SU-DHL-6 (cell line): ENCODE data around the gene RAPSN.

Experiments
- H2AFZ ChIP-seq: fragments of 200-600 bp; sonication (generic); 2 replicates; pipeline ENCODE4 v1.6.1; 2014; ENCODE audit warnings: low read depth, mild to moderate bottlenecking, moderate library complexity, mixed read lengths, antibody characterized with exemption, low read length; ENCODE audit not compliant: severe bottlenecking
- H3F3A ChIP-seq: fragments of 200-600 bp; shearing (Covaris generic); 2 replicates; pipeline ENCODE4 v1.6.0; 2016; ENCODE audit warnings: antibody characterized with exemption, mild to moderate bottlenecking; ENCODE audit not compliant: insufficient read depth
- H3K27ac ChIP-seq: fragments of 200-600 bp; sonication (generic); 2 replicates; pipeline ENCODE4 v1.5.1; 2016; ENCODE audit warnings: low read depth, mild to moderate bottlenecking, low read length, moderate library complexity, mixed read lengths
- H3K27me3 ChIP-seq: fragments of 200-600 bp; sonication (generic), shearing (Covaris generic); 2 replicates; pipeline ENCODE4 v1.6.0; 2014; ENCODE audit warnings: mild to moderate bottlenecking, low read length
- H3K36me3 ChIP-seq: fragments of 200-600 bp; sonication (generic); 2 replicates; pipeline ENCODE4 v1.6.1; 2014; ENCODE audit warnings: mild to moderate bottlenecking, low read length, mixed read lengths
- H3K4me2 ChIP-seq: fragments of 300-600, 200-600 bp; shearing (Covaris generic), sonication (generic); 2 replicates; pipeline ENCODE4 v1.6.0; 2014; ENCODE audit warnings: low read length, low read depth, mild to moderate bottlenecking; ENCODE audit not compliant: poor library complexity, severe bottlenecking
- H3K4me3 ChIP-seq: fragments of 200-600 bp; sonication (generic); 2 replicates; pipeline ENCODE4 v1.5.1; 2014; ENCODE audit warnings: antibody characterized with exemption, low read length, mild to moderate bottlenecking, mixed read lengths; ENCODE audit not compliant: insufficient read depth, poor library complexity, severe bottlenecking
- H3K79me2 ChIP-seq: fragments of 200-600 bp; sonication (generic); 2 replicates; pipeline ENCODE4 v1.6.1; 2014; ENCODE audit warnings: mild to moderate bottlenecking, low read length, moderate library complexity; ENCODE audit not compliant: insufficient read depth
- H3K9ac ChIP-seq: fragments of 200-600 bp; sonication (generic); 2 replicates; pipeline ENCODE4 v1.7.0; 2014; ENCODE audit warnings: mild to moderate bottlenecking, low read length
- H3K9me2 ChIP-seq: fragments of 200-600 bp; sonication (generic); replicated peaks from 2 replicates; pipeline ENCODE4 v1.6.1; 2014; ENCODE audit warnings: low read length; ENCODE audit not compliant: insufficient read depth
- H3K9me3 ChIP-seq: fragments of 200-600 bp; sonication (generic); 2 replicates; pipeline ENCODE4 v1.6.1; 2014; ENCODE audit warnings: low read length, mixed read lengths; ENCODE audit not compliant: insufficient read depth
- H4K20me1 ChIP-seq: fragments of 200-600 bp; sonication (generic); 2 replicates; pipeline ENCODE4 v1.6.1; 2014; ENCODE audit warnings: low read depth, mild to moderate bottlenecking, antibody characterized with exemption, low read length, moderate library complexity, mixed read lengths
- EZH2phosphoT487 ChIP-seq: fragments of 200-600 bp; sonication (generic), shearing (Covaris generic); conservative IDR thresholded peaks from 2 replicates; pipeline ENCODE4 v1.6.1; 2018; ENCODE audit warnings: mild to moderate bottlenecking, antibody characterized with exemption, low read length, moderate library complexity, mixed read lengths
- TF ChIP-seq, protein P1 (sequence below): fragments of 200-600 bp; sonication (generic); IDR thresholded peaks from one replicate; pipeline ENCODE4 v1.5.1; 2017; ENCODE audit warnings: antibody characterized with exemption, mild to moderate bottlenecking, low read length, moderate library complexity; ENCODE audit not compliant: insufficient read depth, poor library complexity, severe bottlenecking

Gene RAPSN

DNA sequence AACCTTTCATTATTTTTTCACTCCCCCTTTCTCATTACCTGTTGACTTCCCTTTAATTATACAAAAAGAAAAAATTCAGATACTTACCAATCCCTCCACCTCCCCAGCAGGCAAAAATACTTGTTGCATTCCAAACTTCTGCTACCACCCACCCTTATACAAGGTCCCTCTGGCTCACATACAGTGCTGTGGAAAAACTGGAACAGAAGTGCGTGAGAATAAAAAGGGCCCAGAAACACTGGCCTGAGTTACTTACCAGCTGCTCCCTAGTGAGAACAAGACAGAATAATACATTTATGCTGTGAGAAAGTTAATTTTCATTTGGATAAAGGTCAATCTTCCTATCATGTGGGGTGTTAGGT lies 46.9 kb upstream of the RAPSN start:
- H2AFZ ChIP-seq = no peak overlapping the region
- H3K9ac ChIP-seq = no peak overlapping the region
- H3K9me3 ChIP-seq = no peaks in the 10 kb centered on the region
- no peak overlapping the region for H3K4me3 ChIP-seq
- no peaks in the 10 kb centered on the region for H3K9me2 ChIP-seq
- no peaks in the 10 kb centered on the region; the same call in 1 of the 2 replicates for H3F3A ChIP-seq
- peaks cover 91% of the 10 kb centered on the region for H3K79me2 ChIP-seq
- no peak for TF ChIP-seq EZH2phosphoT487
- TF ChIP-seq, protein P1, sequence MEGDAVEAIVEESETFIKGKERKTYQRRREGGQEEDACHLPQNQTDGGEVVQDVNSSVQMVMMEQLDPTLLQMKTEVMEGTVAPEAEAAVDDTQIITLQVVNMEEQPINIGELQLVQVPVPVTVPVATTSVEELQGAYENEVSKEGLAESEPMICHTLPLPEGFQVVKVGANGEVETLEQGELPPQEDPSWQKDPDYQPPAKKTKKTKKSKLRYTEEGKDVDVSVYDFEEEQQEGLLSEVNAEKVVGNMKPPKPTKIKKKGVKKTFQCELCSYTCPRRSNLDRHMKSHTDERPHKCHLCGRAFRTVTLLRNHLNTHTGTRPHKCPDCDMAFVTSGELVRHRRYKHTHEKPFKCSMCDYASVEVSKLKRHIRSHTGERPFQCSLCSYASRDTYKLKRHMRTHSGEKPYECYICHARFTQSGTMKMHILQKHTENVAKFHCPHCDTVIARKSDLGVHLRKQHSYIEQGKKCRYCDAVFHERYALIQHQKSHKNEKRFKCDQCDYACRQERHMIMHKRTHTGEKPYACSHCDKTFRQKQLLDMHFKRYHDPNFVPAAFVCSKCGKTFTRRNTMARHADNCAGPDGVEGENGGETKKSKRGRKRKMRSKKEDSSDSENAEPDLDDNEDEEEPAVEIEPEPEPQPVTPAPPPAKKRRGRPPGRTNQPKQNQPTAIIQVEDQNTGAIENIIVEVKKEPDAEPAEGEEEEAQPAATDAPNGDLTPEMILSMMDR = no peak
- 0 out of 2 replicates have a peak, but pooled peaks cover 8% of the 10 kb centered on the region for H3K36me3 ChIP-seq
- H3K27ac ChIP-seq = no peak overlapping the region
- no peak overlapping the region for H3K4me2 ChIP-seq
- peaks cover 14% of the 10 kb centered on the region; the same call in 1 of the 2 replicates for H4K20me1 ChIP-seq
- H3K27me3 ChIP-seq = no peaks in the 10 kb centered on the region

DNA sequence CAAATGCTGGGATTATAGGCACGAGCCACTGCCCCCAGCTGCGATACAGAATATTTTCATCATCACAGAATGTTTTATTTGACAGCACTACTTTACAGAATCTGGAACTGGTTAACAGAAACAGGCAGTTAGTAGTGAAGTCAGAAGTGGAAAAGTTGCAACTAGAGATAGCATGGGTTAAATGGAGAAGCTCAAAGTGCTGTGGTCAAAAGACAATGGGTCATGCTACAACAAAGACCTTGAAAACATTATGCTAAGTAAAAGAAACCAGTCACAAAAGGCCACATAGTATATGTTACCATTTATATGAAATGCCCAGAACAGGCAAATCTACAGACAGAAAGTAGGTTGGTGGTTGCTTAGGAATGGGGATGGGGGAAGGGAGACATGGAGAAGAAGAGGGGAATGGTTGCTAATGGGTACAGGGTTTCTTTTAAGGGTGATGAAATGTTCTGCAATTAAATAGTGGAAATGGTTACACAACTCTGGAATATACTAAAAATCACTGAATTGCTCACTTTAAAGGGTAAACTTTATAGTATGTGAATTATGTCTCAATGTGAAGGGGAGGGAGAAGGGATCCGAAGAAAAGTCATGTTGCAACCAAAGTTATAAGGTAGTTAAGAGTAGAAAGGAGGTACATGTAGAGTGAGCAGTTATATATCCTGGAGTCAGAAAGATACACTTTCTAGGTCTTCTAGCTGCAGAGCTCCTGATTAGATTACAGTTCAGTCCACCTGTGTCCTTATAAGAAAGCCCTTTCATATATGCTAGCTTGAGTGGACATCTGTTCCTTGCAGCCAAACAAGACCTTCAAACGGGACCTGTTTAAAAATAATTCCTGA lies 46.3 kb upstream of the RAPSN start:
- Histone ChIP-seq H3K36me3 (0 out of 2 replicates have a peak, but pooled peaks cover 6% of the 10 kb centered on the region), H3F3A (no peaks in the 10 kb centered on the region; the same call in 1 of the 2 replicates), H3K9me2 (no peaks in the 10 kb centered on the region), H3K27me3 (no peaks in the 10 kb centered on the region), H3K9ac (no peak overlapping the region), H4K20me1 (peaks cover 14% of the 10 kb centered on the region; the same call in 1 of the 2 replicates), H3K27ac (no peak overlapping the region), H3K4me3 (no peak overlapping the region), H3K79me2 (peaks cover 85% of the 10 kb centered on the region), H3K4me2 (no peak overlapping the region), H3K9me3 (no peaks in the 10 kb centered on the region), H2AFZ (no peak overlapping the region)
- TF ChIP-seq EZH2phosphoT487 = no peak
- TF ChIP-seq, protein P1 = no peak

DNA sequence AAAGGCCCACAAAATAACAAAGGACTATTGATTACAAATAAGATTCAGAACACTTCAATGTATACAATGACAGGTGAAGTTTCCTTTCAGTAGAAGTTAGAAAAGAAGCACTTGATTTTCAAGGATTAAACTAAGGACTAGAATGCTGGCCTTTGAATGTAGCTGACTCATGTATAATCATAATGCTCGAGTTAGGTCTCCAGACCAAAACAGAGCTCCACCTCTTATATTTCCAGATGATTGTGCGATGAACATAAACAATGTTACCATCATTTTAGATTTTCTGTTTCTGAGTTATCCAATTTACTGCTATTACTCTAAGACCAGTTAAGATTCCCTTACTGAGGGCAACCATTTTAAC lies 40.4 kb upstream of the RAPSN start:
- Histone ChIP-seq H3F3A (peaks cover 11% of the 10 kb centered on the region; the same call in 1 of the 2 replicates), H3K27ac (no peak overlapping the region), H3K9me3 (no peaks in the 10 kb centered on the region), H3K9ac (no peak overlapping the region), H3K9me2 (no peaks in the 10 kb centered on the region), H3K4me2 (no peak overlapping the region), H3K4me3 (no peak overlapping the region), H4K20me1 (peaks cover 5% of the 10 kb centered on the region; the same call in 1 of the 2 replicates), H2AFZ (no peak overlapping the region), H3K36me3 (peaks cover 32% of the 10 kb centered on the region), H3K79me2 (peaks cover 27% of the 10 kb centered on the region), H3K27me3 (no peaks in the 10 kb centered on the region)
- TF ChIP-seq, protein P1 = no peak
- no peak for TF ChIP-seq EZH2phosphoT487
